ENCODE results near the gene COL4A1.

DNA sequence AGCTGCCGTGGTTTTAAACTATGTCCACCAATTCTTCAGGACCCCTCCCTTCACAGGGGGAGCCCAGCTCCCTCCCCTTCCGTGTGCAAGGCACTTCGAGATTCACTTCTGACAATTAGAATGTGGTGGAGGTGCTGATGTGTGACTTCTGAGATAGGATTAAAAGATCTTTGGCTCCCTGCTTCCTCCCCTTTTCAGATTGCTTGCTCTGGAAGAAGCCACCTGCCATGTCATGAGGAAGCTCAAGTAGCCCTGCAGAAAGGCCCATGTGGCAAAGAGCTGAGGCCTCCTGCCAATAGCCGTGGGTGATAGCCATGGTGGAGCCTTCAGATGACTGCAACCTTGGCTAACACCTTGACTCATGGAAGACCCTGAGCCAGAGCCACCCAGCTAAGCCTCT, 204.9 kb downstream of the COL4A1 start:
- TF ChIP-seq, protein P1, sequence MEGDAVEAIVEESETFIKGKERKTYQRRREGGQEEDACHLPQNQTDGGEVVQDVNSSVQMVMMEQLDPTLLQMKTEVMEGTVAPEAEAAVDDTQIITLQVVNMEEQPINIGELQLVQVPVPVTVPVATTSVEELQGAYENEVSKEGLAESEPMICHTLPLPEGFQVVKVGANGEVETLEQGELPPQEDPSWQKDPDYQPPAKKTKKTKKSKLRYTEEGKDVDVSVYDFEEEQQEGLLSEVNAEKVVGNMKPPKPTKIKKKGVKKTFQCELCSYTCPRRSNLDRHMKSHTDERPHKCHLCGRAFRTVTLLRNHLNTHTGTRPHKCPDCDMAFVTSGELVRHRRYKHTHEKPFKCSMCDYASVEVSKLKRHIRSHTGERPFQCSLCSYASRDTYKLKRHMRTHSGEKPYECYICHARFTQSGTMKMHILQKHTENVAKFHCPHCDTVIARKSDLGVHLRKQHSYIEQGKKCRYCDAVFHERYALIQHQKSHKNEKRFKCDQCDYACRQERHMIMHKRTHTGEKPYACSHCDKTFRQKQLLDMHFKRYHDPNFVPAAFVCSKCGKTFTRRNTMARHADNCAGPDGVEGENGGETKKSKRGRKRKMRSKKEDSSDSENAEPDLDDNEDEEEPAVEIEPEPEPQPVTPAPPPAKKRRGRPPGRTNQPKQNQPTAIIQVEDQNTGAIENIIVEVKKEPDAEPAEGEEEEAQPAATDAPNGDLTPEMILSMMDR (IDR thresholded peaks at IDR 0.05; ENCODE audit: low read length), result no peak
- TF ChIP-seq EZH2 (IDR thresholded peaks at IDR 0.05; ENCODE audit: borderline replicate concordance, low read length), result no peak

Data from OCI-LY1 (cell line).